HL-60 (cell line): ENCODE results near the gene TAS1R1.

ENCODE experiments used
- DNase-seq, 2 experiments: peaks; one replicate each; pipeline ENCODE4 v3.0.0-alpha.2; 2010 to 2020; ENCODE audit warnings: low read depth in 1 of 2, low spot score in 1 of 2
- H3K27ac ChIP-seq: fragments of 250-450 bp; sonication (Bioruptor Pico); replicated peaks from 2 replicates; pipeline ENCODE4 v1.5.1; 2020; ENCODE audit warnings: mild to moderate bottlenecking, moderate library complexity
- H3K27me3 ChIP-seq: fragments of 250-450 bp; sonication (Bioruptor Pico); 2 replicates; pipeline ENCODE4 v1.5.1; 2021; ENCODE audit warnings: mild to moderate bottlenecking, moderate library complexity; ENCODE audit not compliant: insufficient read depth, poor library complexity, severe bottlenecking
- H3K4me3 ChIP-seq: replicated peaks from 2 replicates; pipeline ENCODE4 v1.5.1; 2011; ENCODE audit warnings: mild to moderate bottlenecking, control low read depth, low read length; ENCODE audit not compliant: insufficient read depth
- GABPA ChIP-seq: IDR thresholded peaks from 2 replicates; pipeline ENCODE4 v1.6.1; 2012; ENCODE audit warnings: low read depth
- POLR2AphosphoS5 ChIP-seq: IDR thresholded peaks from 2 replicates; pipeline ENCODE4 v1.6.1; 2012; ENCODE audit warnings: low read depth
- SPI1 ChIP-seq: IDR thresholded peaks from 2 replicates; pipeline ENCODE4 v1.6.1; 2012; ENCODE audit warnings: low read depth, mild to moderate bottlenecking, borderline replicate concordance
- long read RNA-seq: library from polyadenylated mRNA; unstranded; transcript quantifications from one replicate; pipeline ENCODE4 v2.0.0, GENCODE V29; 2020
- TF ChIP-seq, protein P1 (sequence below): IDR thresholded peaks from 2 replicates; pipeline ENCODE4 v1.6.1; 2012; ENCODE audit warnings: low read depth; ENCODE audit not compliant: insufficient replicate concordance
- TF ChIP-seq, protein P2 (sequence below): IDR thresholded peaks from one replicate; pipeline ENCODE4 v1.5.1; 2011; ENCODE audit warnings: low read length, control low read depth, inconsistent platforms; ENCODE audit not compliant: insufficient read depth

The TAS1R1 gene
- long read RNA-seq = 0 reads

- no peaks in the 10 kb centered on the region for H3K27me3 ChIP-seq
- TF ChIP-seq GABPA (no peak), SPI1 (no peak), POLR2AphosphoS5 (no peak)
- TF ChIP-seq, protein P1, sequence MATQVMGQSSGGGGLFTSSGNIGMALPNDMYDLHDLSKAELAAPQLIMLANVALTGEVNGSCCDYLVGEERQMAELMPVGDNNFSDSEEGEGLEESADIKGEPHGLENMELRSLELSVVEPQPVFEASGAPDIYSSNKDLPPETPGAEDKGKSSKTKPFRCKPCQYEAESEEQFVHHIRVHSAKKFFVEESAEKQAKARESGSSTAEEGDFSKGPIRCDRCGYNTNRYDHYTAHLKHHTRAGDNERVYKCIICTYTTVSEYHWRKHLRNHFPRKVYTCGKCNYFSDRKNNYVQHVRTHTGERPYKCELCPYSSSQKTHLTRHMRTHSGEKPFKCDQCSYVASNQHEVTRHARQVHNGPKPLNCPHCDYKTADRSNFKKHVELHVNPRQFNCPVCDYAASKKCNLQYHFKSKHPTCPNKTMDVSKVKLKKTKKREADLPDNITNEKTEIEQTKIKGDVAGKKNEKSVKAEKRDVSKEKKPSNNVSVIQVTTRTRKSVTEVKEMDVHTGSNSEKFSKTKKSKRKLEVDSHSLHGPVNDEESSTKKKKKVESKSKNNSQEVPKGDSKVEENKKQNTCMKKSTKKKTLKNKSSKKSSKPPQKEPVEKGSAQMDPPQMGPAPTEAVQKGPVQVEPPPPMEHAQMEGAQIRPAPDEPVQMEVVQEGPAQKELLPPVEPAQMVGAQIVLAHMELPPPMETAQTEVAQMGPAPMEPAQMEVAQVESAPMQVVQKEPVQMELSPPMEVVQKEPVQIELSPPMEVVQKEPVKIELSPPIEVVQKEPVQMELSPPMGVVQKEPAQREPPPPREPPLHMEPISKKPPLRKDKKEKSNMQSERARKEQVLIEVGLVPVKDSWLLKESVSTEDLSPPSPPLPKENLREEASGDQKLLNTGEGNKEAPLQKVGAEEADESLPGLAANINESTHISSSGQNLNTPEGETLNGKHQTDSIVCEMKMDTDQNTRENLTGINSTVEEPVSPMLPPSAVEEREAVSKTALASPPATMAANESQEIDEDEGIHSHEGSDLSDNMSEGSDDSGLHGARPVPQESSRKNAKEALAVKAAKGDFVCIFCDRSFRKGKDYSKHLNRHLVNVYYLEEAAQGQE = no peak
- TF ChIP-seq, protein P2, sequence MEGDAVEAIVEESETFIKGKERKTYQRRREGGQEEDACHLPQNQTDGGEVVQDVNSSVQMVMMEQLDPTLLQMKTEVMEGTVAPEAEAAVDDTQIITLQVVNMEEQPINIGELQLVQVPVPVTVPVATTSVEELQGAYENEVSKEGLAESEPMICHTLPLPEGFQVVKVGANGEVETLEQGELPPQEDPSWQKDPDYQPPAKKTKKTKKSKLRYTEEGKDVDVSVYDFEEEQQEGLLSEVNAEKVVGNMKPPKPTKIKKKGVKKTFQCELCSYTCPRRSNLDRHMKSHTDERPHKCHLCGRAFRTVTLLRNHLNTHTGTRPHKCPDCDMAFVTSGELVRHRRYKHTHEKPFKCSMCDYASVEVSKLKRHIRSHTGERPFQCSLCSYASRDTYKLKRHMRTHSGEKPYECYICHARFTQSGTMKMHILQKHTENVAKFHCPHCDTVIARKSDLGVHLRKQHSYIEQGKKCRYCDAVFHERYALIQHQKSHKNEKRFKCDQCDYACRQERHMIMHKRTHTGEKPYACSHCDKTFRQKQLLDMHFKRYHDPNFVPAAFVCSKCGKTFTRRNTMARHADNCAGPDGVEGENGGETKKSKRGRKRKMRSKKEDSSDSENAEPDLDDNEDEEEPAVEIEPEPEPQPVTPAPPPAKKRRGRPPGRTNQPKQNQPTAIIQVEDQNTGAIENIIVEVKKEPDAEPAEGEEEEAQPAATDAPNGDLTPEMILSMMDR = no peak
- no peak for DNase-seq
- peak within 1 kb of the TSS; percentile 100 for H3K4me3 ChIP-seq
- peak within 1 kb of the TSS; percentile 59 for H3K27ac ChIP-seq
Observed at GRCh38 chr1:6554907-6555778, at the start of gene TAS1R1. Gene TAS1R1, plus strand, starts transcription at chr1:6555307. Its CDS starts 67 bp downstream, at chr1:6555374.

GRCh38 chr1:6505367-6506209 lies 49.5 kb upstream of the TAS1R1 start:
- TF ChIP-seq POLR2AphosphoS5 = no peak
- H3K27ac ChIP-seq = no peak overlapping the region
- peaks cover 8% of the 10 kb centered on the region for H3K27me3 ChIP-seq
- H3K4me3 ChIP-seq = no peak overlapping the region
- no peak for DNase-seq

DNA sequence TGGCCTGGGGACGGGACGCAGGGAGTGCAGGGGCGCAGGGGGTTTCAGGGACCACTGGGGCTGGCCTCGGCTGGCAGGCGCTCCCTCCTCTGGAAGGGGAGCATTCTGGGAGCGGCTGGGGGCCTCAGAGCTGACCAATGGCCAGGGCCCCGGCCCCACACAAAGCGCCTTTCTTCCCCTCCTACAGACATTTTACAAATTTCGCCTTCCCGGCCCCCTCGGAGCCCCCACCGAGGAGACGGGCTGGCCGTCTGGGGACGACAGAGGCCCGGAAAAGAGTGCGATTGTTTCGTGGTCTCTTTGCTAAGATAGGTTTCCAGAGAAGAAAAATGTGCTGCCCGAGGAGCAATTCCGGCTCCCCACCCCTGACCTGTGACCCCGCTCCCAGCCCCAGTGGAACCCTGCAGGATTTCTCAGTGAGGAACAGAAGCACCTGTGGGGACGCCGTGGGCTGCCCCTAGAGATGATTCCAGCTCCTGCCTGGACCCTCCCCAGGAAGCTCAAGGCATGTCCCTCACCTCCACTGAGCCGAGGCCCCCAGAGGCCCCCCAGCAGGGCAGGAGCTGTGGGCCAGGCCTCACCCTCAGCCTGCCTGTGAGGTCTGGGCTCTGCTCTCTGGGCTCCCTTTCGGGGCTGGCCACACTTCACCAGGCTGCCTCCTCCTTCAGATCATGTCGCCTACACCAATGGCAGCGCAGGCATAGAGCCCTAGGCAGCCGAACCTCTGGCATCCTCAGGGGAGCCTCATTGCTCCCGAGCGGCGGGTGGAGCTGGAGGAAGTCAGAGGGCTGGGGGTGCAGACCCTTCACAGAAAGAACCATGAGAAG lies 48.7 kb upstream of the TAS1R1 start:
- H3K27me3 ChIP-seq = peaks cover 2% of the 10 kb centered on the region
- TF ChIP-seq, protein P1 = no peak
- no peak for TF ChIP-seq SPI1
- no peak for TF ChIP-seq POLR2AphosphoS5
- TF ChIP-seq, protein P2 = no peak
- no peak for TF ChIP-seq GABPA
- no peak for DNase-seq
- no peak overlapping the region for H3K27ac ChIP-seq
- H3K4me3 ChIP-seq = no peak overlapping the region
